ENCODE measurements around the gene ZNF467.

ZNF467 gene

GRCh38 chr7:149732611-149733010, 40.8 kb downstream of the ZNF467 start:
- no peak for TF ChIP-seq MAX (IDR thresholded peaks at IDR 0.05; ENCODE audit: low read depth, low read length)
- no peak overlapping the region for H3K4me3 ChIP-seq (ENCODE audit: low read depth, low read length)
- no peak for DNase-seq (ENCODE audit: low read depth)

DNA sequence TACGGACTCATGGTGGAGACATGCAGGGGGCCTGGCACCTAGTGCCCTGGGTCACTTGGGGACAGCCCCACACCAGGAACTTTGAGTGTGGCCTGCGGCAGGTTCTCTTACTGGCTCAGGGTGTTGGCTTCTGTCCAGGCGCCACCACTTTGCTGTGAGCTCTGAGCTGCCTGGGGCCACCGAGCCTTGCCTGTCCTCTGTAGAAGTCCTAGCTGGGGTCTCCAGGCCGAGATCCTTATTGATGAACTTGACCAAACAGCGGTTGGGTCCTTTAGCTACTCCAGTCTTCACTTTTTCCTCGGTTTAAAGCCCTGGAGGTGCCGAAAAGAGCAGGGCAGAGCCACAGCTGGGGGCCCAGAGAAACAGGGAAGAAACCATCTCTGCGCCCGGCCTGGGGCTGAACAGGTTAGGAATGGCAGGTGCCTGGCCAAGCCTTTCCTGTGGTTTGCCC, 41.3 kb downstream of the ZNF467 start:
- no peak for DNase-seq (ENCODE audit: low read depth)
- TF ChIP-seq MYC (IDR thresholded peaks at IDR 0.05; ENCODE audit: low read depth, low read length): no peak

DNA sequence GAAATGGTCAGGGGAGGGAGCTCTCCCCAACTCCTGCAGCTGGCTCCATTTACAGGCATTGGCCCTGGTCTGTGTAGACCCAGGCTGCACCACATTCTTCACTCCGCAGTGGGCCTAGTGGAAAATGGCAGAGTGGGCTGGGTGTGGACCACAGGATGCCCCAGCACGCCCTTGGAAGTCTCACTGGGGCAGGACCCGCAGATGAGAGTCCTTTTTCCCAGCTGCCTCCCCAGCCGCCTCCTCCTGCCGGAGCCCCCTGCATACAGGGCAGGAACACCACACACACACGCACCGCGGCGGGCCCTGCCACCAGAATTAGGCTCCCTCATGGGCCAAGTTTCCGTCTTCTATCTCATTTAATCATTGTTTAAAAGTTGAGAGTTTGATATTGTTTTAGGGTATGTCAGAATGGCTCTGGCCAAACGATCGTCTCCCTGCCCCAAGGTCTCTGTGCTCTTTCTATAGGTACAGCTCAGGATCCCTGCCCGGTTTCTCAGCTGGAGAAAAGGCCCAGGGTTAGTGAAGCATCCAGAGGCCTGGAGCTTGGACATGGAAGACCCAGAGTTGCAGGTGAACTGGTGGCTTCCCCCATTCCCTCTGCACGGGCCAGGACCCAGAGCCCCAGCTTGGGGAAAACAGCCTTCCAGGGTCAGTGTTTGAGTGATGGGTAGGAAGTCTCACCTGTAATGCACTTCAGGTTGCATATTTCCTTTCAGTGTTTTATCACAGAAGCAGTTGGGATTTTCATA, 42.0 kb downstream of the ZNF467 start:
- TF ChIP-seq MAX (IDR thresholded peaks at IDR 0.05; ENCODE audit: low read depth, low read length) (no peak), POLR2A (IDR thresholded peaks at IDR 0.05; ENCODE audit: extremely low read depth, insufficient read length) (no peak), MYC (IDR thresholded peaks at IDR 0.05; ENCODE audit: low read depth, low read length) (no peak), CTCF (IDR thresholded peaks at IDR 0.05; ENCODE audit: low read depth, low read length) (no peak)
- DNase-seq (ENCODE audit: low read depth): no peak
- H3K4me3 ChIP-seq (ENCODE audit: low read depth, low read length): no peak overlapping the region

More for the DNA sequence above, 41.3 kb downstream of the ZNF467 start:
- H3K4me3 ChIP-seq (ENCODE audit: low read depth, low read length): no peak overlapping the region

DNA sequence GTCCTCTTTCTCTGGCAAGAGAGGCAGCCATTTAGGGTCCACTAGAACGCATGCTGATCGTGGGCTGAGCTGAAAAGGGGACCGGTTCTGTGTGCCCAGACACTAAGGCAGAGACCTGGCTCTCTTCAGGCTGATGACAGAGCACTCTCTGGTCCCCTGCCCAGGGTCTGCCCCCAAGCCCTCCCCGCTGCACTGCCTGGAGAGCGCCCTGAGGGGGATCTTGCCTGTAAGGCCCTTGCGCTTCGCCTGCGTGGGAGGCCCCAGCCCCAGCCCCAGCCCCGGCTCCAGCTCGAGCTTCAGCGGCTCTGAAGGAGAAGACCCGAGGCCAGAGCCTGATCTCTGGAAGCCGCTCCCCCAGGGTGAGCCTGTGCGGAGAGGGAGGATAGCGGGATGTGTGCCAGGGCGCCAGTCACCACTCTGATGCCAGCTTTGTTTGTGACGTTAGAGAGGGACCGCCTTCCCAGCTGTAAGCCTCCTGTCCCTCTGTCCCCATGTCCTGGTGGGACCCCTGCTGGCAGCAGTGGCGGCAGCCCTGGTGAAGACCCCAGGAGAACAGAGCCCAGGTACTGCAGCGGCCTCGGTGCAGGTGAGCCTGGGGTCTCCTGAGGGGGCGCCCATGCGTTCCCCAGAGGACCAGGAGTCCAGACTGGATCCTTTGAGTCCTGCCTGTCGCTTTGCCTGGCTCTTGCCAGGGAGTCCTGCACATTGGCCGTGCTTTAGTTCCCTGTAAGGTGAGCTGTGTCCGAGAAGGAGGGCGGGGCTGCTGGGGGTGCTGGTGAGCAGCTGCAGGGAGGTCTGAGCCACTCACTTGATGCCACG, 43.2 kb downstream of the ZNF467 start:
- TF ChIP-seq MAX (IDR thresholded peaks at IDR 0.05; ENCODE audit: low read depth, low read length) (no peak), POLR2A (IDR thresholded peaks at IDR 0.05; ENCODE audit: extremely low read depth, insufficient read length) (no peak), MYC (IDR thresholded peaks at IDR 0.05; ENCODE audit: low read depth, low read length) (no peak), CTCF (IDR thresholded peaks at IDR 0.05; ENCODE audit: low read depth, low read length) (no peak)
- H3K4me3 ChIP-seq (ENCODE audit: low read depth, low read length): no peak overlapping the region
- no peak for DNase-seq (ENCODE audit: low read depth)

DNA sequence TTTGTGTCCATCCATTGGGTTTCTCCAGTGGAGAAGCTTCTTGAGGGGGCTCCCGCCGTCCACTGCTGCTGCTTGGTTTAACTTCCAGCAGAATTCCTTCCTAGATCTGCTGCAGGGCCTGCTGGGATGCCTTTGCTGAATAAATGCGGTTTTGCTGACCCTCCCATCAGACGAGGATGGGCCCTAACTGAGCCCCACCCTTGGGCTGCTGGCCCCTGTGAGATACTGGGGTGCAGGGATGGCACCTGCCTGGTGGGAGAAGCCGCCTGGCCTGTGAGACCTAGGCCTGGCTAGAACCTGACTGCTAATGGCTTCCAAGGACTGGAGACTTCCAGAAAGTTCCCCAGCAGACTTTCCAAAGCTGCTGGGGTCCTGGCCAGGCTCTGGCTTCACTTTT, 43.8 kb downstream of the ZNF467 start:
- no peak for TF ChIP-seq MYC (IDR thresholded peaks at IDR 0.05; ENCODE audit: low read depth, low read length)
- TF ChIP-seq CTCF (IDR thresholded peaks at IDR 0.05; ENCODE audit: low read depth, low read length): no peak
- TF ChIP-seq MAX (IDR thresholded peaks at IDR 0.05; ENCODE audit: low read depth, low read length): no peak
- no peak for TF ChIP-seq POLR2A (IDR thresholded peaks at IDR 0.05; ENCODE audit: extremely low read depth, insufficient read length)
- DNase-seq (ENCODE audit: low read depth): no peak
- H3K4me3 ChIP-seq (ENCODE audit: low read depth, low read length): no peak overlapping the region

GRCh38 chr7:149728491-149729375, 44.7 kb downstream of the ZNF467 start:
- no peak for DNase-seq (ENCODE audit: low read depth)
- H3K4me3 ChIP-seq (ENCODE audit: low read depth, low read length): no peak overlapping the region
- TF ChIP-seq MYC (IDR thresholded peaks at IDR 0.05; ENCODE audit: low read depth, low read length): no peak
- no peak for TF ChIP-seq POLR2A (IDR thresholded peaks at IDR 0.05; ENCODE audit: extremely low read depth, insufficient read length)
- no peak for TF ChIP-seq MAX (IDR thresholded peaks at IDR 0.05; ENCODE audit: low read depth, low read length)
- no peak for TF ChIP-seq CTCF (IDR thresholded peaks at IDR 0.05; ENCODE audit: low read depth, low read length)
